GM19328 (cell line): Measurements from ENCODE around the gene ALDH1B1.
"Not testable (repeated sequence)": the region's sequence is repeated elsewhere in the genome, so short reads cannot be mapped to it uniquely, and the experiment has no call there.

ENCODE experiments used
- ATAC-seq: cut with Tn5 transposase; IDR thresholded peaks from one replicate; pipeline ENCODE4 v1.9.1; 2021; ENCODE audit warnings: mild to moderate bottlenecking, moderate library complexity; ENCODE audit not compliant: unreplicated experiment

The ALDH1B1 gene

DNA sequence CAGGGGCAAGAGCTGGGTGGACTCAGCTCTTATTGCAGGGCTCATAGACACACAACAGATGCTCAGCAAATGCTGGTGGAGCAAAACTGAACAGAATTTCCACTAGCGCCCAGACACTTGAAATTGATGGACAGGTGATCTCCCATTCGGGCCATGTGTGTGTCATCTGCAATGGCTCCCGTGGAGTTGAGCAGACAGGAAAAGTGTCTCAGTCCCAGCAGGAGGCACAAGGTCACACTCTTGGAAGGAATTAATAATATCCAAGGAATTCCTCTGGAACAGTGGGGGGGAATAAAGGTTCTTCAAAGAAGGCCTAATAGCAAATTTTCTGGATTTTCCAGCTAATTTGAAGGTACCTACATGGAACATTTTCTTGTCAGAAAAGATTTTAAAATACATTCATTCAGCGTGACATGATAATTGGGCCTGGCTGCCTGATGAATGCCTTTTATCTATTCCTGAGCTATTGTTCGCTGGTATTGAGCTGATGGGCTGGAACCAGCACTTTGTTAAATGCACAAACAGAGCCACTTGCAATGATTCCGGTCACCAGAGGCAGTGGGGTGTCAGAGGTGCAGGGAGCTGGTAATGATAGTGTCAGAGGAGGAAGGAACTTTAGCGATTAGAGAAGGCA, 31.5 kb upstream of the ALDH1B1 start:
- no peak for ATAC-seq

DNA sequence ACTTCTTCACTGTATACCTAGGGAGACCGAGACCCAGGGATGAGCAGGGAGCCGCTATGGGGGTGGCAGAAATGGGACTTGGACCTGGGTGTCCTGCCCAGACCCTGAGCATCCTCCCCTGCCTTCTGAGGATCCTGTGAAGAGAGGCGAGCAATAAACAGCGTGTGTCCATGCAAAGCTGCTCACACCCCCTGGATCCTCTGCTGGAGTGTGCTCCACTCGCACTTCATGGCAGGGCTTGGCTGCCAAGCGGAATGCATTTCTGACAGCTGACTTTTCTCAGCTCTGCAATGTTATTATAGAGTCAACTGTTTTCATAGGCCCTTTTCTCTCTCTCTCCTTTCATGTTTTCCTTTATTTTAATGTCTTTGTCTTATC, 31.0 kb upstream of the ALDH1B1 start:
- no peak for ATAC-seq

DNA sequence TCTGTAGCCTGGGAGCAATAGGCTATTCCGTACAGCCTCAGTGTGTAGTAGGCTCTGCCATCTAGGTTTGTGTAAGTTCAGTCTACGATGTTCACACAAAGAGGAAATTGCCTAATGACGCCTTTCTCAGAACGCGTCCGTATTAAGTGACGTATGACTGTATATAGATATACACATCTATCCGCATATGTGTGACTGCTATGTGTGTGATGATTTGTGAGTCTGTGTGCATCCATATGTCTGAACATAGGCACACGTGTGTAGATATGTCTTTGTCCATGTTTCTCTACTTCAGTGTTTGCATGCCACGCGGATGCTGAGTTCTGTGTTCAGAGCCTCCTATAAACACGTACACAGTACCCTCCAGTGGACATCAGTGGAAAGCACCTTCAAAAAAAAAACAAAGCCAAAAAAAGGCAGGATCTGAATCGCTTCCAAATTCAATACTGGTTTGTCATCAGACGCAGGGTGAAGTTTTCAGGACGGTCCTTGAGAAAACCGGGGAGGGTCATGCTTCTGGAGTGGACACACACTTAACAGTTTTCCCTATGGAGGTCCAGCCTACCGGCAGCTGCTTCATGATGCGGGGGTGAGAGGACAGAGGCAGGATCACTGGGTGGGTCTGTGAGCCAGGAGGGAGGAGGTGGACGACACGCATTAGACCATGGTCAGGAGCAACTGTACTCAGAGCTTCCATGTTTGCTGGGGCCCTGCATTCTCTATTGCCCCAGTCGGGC, 29.5 kb upstream of the ALDH1B1 start:
- no peak for ATAC-seq

DNA sequence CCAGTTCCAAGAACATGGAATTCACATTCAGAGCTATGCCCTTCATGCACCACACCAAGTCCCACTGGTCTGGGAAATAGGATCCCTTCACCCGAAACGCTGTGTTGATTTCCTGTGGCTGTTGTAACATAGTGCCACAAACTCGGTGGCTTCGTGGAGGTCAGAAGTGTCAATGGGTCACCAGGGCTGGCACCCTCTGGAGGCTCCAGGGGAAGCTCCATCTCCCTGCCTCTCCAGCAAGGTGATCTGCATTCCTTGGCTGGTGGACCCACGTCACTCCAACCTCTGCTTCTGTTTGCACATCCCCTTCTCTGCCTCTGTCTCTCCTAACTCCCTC, 28.9 kb upstream of the ALDH1B1 start:
- ATAC-seq, result no peak

GRCh38 chr9:38367898-38368297, 24.6 kb upstream of the ALDH1B1 start:
- no peak for ATAC-seq

- ATAC-seq, result no peak
These were observed 23.8 kb upstream of the ALDH1B1 start for GRCh38 chr9:38368731-38369130.

- no peak for ATAC-seq
These were observed 22.3 kb upstream of the ALDH1B1 start for GRCh38 chr9:38370176-38370575.

- no peak for ATAC-seq
These were observed 21.0 kb upstream of the ALDH1B1 start for GRCh38 chr9:38371495-38371894.

DNA sequence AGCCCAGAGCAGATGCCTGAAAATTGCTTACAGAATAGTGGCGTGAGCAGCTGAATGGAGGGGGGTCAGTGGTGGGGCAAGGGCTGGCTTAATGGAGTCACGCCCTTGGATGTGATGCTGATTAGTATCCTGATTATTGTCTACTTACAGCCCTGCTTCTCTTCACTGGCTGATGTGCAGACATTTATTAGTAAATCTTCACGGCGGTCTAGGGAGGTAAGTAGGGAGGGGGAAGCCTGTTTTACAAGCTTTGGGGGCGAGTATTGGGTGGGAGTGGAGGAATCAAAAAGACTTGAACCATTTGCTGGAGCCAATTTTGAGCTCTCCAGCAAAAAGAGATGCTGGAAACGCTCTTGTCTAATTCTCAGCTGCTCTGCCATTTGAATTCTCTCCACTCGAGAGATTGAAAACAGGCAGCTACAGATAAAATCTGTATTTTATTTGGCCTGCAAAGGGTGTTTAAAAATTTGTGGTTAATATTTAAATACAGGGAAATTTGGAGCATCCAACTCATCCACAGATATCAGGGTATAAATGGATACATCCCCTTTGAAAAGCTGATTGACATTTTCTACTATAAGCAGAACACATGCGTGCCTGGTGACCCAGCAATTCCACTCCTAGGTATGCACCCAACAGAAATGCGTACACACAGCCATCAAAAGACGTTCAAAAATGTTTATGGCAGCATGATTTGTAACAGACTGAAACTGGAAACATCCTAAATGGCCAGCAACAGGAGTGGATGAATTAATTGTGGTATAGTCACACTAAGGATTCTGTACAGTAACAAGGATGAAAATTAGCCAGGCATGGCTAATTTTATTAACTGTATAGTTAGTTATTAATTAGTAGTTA, 19.5 kb upstream of the ALDH1B1 start:
- no peak for ATAC-seq

GRCh38 chr9:38373679-38374078, 18.8 kb upstream of the ALDH1B1 start:
- ATAC-seq, result no peak

GRCh38 chr9:38374847-38375571, 17.5 kb upstream of the ALDH1B1 start:
- ATAC-seq, result no peak

- ATAC-seq, result no peak
These were observed 16.9 kb upstream of the ALDH1B1 start for GRCh38 chr9:38375572-38375963.

DNA sequence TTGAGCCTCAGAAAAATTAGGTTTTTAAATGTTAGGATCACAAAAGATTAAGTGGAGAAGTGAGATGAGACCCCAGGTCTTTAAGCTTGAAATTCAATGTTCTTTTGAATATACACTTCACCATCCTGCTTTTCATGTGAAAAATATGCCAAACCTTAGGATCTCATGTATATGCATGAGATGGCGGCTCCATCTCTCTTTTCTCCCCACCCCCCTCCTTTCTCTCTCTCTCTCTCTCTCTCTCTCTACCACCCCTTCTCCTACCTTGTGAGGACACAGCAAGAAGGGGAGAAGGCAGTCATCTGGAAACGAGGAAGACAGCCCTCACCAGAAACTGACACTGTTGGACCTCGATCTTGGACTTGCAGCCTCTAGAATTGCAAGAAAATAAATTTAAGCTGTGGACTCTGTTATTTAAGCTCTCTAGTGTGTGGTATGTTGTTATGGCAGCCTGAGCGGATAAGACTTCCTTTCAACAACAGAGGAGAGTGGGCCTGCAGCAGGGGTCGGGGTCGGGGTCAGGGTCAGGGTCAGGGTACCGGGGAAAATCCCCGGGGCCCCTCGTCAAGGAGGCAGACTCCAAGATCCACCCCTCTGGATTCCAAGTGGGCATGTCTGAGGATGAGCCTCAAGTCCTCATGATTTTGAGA, 16.4 kb upstream of the ALDH1B1 start:
- ATAC-seq, result no peak

DNA sequence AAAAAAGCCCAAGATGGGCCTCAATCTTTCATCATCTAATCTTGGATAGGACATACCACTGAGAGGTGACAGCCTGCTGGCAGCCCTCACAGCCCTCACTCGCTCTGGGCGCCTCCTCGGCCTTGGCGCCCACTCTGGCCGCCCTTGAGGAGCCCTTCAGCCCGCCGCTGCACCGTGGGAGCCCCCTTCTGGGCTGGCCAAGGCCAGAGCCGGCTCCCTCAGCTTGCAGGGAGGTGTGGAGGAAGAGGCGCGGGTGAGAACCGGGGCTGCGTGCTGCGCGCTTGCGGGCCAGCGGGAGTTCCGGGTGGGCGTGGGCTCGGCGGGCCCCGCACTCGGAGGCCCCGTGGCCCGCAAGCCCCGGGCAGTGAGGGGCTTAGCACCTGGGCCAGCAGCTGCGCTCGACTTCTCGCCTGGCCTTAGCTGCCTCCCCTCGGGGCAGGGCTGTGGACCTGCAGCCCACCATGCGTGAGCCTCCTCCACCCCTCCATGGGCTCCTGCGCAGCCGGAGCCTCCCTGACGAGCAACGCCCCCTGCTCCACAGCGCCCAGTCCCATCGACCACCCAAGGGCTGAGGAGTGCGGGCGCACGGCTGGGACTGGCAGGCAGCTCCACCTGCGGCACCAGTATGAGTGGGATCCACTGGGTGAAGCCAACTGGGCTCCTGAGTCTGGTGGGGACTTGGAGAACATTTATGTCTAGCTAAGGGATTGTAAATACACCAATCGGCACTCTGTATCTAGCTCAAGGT, 15.0 kb upstream of the ALDH1B1 start:
- ATAC-seq, result not testable (repeated sequence)

GRCh38 chr9:38380230-38380871, 12.2 kb upstream of the ALDH1B1 start:
- no peak for ATAC-seq

DNA sequence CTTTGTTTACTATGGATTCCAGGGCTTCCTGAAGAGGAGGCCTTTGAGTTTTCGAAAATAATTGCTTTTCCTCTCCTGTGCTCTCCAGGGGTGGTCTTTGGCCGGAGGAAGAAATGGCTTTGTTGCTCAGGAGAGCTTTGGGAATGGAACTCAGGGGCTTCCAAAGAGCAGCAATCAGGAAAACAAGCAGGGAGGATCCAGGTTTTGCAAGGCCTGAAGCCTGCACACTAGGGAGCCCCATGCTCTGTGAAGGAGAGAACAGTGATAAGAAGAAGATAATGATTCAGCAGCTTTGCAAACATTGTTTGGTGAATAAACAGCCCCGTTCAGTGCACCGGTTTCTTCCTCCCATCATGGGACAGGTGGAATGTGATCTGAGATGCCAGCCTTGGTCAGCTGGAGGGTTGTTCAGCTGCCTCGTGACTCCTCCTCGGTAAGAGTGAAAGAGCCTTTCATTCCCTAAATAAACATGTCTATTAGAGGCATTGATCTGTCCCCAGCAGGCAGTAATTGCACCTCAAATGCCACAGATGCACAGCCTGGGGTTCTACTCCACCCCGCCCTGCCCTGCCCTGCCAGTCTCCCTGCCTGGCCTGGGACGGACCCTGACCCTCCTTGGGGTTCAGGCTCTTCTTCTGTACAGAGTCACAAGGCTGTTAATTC, 11.5 kb upstream of the ALDH1B1 start:
- ATAC-seq, result no peak

GRCh38 chr9:38382141-38382540, 10.4 kb upstream of the ALDH1B1 start:
- ATAC-seq, result no peak

DNA sequence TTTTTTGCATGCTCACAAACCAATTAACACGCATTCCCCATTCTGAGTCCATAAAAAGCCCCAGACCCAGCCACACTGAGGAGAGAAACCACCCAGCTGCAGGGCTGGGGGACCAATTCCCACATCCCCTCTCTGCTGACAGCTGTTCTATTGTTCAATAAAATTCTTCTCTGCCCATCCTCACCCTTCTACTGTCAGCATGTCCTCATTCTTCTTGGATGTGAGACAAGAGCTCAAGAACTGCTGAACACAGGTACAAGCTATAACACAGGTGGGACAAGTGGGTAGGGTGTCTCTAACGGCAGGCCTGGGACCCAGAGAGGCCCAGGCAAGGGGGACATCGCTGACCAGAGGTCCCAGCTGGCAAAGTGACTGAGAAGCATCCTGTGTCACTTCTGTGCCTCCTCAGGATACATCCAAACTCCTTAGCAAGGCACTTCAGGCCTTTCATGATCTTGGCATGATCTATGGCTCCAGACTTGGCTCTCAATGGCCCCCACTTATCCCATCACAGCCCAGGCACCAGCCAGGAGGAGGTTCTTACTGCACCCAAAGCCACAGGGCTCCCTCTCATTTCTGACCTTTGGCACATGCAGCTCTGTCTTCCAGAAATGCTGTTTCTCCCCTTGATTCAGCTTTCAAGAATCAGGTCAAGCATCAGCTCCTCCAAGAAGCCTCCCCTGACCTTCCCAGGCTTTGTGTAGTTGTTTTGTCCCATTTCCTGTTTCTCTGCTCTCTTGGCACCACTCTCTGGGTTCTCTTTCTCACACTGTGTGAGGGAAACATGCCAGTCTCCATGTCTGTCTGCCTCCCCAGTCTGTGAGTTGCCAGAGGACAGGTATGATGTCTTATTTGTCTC, 7.3 kb upstream of the ALDH1B1 start:
- ATAC-seq, result no peak
